Measurements from ENCODE around the gene SLC34A3.

DNA sequence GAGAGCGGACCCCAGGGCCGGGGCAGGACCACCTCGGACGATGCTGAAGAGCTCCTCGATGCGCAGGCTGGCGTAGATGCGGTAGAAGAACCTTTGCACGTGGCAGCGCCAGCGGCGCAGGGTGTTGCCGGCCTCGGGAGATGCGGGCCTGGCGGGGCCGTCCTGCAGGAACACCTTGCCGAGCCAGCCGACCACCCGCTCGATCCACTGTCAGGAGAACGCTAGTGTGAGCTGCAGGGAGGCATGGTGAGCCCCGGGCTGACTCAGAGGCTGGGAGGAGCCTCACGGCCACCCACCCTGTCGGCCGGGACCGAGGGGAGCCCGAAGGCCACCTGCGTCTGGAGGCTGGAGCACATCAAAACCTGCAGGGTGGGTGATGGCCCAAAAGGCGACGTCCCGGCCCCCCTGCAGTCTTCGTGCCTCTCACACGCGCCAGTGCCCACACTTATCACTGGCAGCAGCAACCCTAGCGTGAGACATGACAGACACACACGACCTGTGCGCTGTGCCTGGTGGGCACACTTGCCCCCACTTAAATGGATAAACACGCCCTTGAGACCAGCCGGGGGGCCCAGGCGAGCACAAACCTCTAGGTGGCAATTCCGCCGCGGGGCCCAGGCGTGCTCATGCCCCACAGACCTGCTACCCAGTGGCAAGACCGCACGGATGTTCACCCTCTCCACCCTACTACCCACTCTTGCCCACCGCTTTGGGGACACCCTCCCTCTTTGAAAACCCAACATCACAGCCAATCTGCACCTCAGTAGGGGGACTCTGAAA, 45.6 kb upstream of the SLC34A3 start:
- TF ChIP-seq, protein P1, sequence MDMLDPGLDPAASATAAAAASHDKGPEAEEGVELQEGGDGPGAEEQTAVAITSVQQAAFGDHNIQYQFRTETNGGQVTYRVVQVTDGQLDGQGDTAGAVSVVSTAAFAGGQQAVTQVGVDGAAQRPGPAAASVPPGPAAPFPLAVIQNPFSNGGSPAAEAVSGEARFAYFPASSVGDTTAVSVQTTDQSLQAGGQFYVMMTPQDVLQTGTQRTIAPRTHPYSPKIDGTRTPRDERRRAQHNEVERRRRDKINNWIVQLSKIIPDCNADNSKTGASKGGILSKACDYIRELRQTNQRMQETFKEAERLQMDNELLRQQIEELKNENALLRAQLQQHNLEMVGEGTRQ (CRISPR knock-in tag; IDR thresholded peaks at IDR 0.05): no peak
- TF ChIP-seq ESRRA (CRISPR knock-in tag; IDR thresholded peaks at IDR 0.05; ENCODE audit: borderline replicate concordance): no peak
- no peak for TF ChIP-seq NR3C1 (CRISPR knock-in tag; conservative IDR thresholded peaks at IDR 0.05; ENCODE audit: low read depth)
- TF ChIP-seq, protein P2, sequence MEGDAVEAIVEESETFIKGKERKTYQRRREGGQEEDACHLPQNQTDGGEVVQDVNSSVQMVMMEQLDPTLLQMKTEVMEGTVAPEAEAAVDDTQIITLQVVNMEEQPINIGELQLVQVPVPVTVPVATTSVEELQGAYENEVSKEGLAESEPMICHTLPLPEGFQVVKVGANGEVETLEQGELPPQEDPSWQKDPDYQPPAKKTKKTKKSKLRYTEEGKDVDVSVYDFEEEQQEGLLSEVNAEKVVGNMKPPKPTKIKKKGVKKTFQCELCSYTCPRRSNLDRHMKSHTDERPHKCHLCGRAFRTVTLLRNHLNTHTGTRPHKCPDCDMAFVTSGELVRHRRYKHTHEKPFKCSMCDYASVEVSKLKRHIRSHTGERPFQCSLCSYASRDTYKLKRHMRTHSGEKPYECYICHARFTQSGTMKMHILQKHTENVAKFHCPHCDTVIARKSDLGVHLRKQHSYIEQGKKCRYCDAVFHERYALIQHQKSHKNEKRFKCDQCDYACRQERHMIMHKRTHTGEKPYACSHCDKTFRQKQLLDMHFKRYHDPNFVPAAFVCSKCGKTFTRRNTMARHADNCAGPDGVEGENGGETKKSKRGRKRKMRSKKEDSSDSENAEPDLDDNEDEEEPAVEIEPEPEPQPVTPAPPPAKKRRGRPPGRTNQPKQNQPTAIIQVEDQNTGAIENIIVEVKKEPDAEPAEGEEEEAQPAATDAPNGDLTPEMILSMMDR (IDR thresholded peaks at IDR 0.05): no peak
- TF ChIP-seq ZNF232 (CRISPR knock-in tag; IDR thresholded peaks at IDR 0.05): no peak
- TF ChIP-seq IRF2 (CRISPR knock-in tag; IDR thresholded peaks at IDR 0.05; ENCODE audit: borderline replicate concordance, low read depth): no peak
- no peak for TF ChIP-seq FOXK1 (CRISPR knock-in tag; IDR thresholded peaks at IDR 0.05)
- no peak for TF ChIP-seq CREM (CRISPR knock-in tag; IDR thresholded peaks at IDR 0.05)
- TF ChIP-seq, protein P3, sequence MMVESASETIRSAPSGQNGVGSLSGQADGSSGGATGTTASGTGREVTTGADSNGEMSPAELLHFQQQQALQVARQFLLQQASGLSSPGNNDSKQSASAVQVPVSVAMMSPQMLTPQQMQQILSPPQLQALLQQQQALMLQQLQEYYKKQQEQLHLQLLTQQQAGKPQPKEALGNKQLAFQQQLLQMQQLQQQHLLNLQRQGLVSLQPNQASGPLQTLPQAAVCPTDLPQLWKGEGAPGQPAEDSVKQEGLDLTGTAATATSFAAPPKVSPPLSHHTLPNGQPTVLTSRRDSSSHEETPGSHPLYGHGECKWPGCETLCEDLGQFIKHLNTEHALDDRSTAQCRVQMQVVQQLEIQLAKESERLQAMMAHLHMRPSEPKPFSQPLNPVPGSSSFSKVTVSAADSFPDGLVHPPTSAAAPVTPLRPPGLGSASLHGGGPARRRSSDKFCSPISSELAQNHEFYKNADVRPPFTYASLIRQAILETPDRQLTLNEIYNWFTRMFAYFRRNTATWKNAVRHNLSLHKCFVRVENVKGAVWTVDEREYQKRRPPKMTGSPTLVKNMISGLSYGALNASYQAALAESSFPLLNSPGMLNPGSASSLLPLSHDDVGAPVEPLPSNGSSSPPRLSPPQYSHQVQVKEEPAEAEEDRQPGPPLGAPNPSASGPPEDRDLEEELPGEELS (CRISPR knock-in tag; IDR thresholded peaks at IDR 0.05): no peak
- TF ChIP-seq GRHL2 (CRISPR knock-in tag; IDR thresholded peaks at IDR 0.05; ENCODE audit: insufficient replicate concordance, severe bottlenecking): no peak

Measured in WTC11 (cell line).